Panc1 (cell line): Measurements from ENCODE around the gene SSBP3. TPM values are rescaled to one million over a fixed set of nuclear protein-coding genes. Genes with fewer than 3 reads are reported as not detected.

ENCODE experiments used
- ATAC-seq: fragments of 200-7000 bp; cut with Tn5 transposase; 2 replicates; pipeline ENCODE4 v1.9.1; 2020; ENCODE audit warnings: mild to moderate bottlenecking, moderate library complexity
- BruUV-seq: library from RNA; stranded (reverse); fragments of 400-500 nt; replicated peaks from 2 replicates; lab custom pipeline; 2021; lab: Mats Ljungman, UMichigan
- CTCF ChIA-PET: fragments of 300-600 bp; sonication (Branson Sonifier 250); formaldehyde crosslinking; loops from one replicate; lab custom pipeline; 2022; ENCODE audit warnings: antibody characterized with exemption; lab: Charles Lee
- POLR2A ChIA-PET: fragments of 300-600 bp; sonication (Branson Sonifier 250); formaldehyde crosslinking; loops from one replicate; lab custom pipeline; 2022; ENCODE audit warnings: antibody characterized with exemption; lab: Charles Lee
- DNase-seq: peaks from one replicate; pipeline ENCODE4 v3.0.0-alpha.2; 2010; ENCODE audit warnings: low read depth, low spot score
- H3K27ac ChIP-seq: 2 replicates; pipeline ENCODE4 v1.5.1; 2011; ENCODE audit warnings: mild to moderate bottlenecking, low read length, inconsistent platforms
- H3K27me3 ChIP-seq: fragments of 200-500 bp; sonication (Bioruptor generic); 2 replicates; pipeline ENCODE4 v1.6.0; 2014; ENCODE audit warnings: low read length, inconsistent platforms; ENCODE audit not compliant: control insufficient read depth, insufficient read depth
- H3K36me3 ChIP-seq: fragments of 200-500 bp; sonication (Bioruptor generic); 2 replicates; pipeline ENCODE4 v1.5.1; 2014; ENCODE audit warnings: inconsistent platforms, mild to moderate bottlenecking, low read length, moderate library complexity; ENCODE audit not compliant: control insufficient read depth, insufficient read depth
- H3K4me1 ChIP-seq: 2 replicates; pipeline ENCODE4 v1.5.1; 2011; ENCODE audit warnings: inconsistent platforms, mild to moderate bottlenecking, low read length, moderate library complexity; ENCODE audit not compliant: control insufficient read depth, insufficient read depth
- H3K4me3 ChIP-seq, 2 experiments: 2 replicates each; pipeline ENCODE4 v1.5.1; 2011 to 2012; ENCODE audit warnings: low read depth in 2 of 2, low read length in 2 of 2, mild to moderate bottlenecking in 2 of 2, inconsistent platforms in 1 of 2, moderate library complexity in 1 of 2
- H3K9me3 ChIP-seq: fragments of 200-500 bp; sonication (Bioruptor generic); 2 replicates; pipeline ENCODE4 v1.5.1; 2014; ENCODE audit warnings: low read depth, mild to moderate bottlenecking, inconsistent platforms, low read length, moderate library complexity; ENCODE audit not compliant: control insufficient read depth, insufficient read depth
- CTCF ChIP-seq: fragments of 450-650 bp; IDR thresholded peaks from 2 replicates; pipeline ENCODE4 v1.5.1; 2017; ENCODE audit warnings: mild to moderate bottlenecking
- POLR2AphosphoS5 ChIP-seq: IDR thresholded peaks from 2 replicates; pipeline ENCODE4 v1.6.1; 2012; ENCODE audit warnings: mild to moderate bottlenecking, low read depth, low read length, moderate library complexity
- REST ChIP-seq, 2 experiments: IDR thresholded peaks; 2 replicates each; pipeline ENCODE4 v1.6.1; 2011 to 2012; ENCODE audit warnings: low read depth in 2 of 2, control low read depth in 1 of 2, low read length in 1 of 2, mild to moderate bottlenecking in 1 of 2, moderate library complexity in 1 of 2; ENCODE audit not compliant: insufficient read depth in 1 of 2
- SIN3A ChIP-seq: IDR thresholded peaks from 2 replicates; pipeline ENCODE4 v1.6.1; 2012; ENCODE audit warnings: low read depth, mild to moderate bottlenecking, low read length, moderate library complexity, borderline replicate concordance; ENCODE audit not compliant: insufficient read depth
- TCF7L2 ChIP-seq: IDR thresholded peaks from 2 replicates; pipeline ENCODE4 v1.6.1; 2011; ENCODE audit warnings: mild to moderate bottlenecking, low read depth, low read length, inconsistent platforms
- in situ Hi-C: cut with HindIII; loops from 2 replicates; pipeline ENCODE4 v1.10.0; 2016; ENCODE audit warnings: low sequenced_read_pairs, low pct_unique_long_range_greater_than_20kb
- intact Hi-C: fragments of 100-400 bp; cut with micrococcal nuclease; formaldehyde crosslinking; loops from one replicate; pipeline ENCODE4 v1.10.0; 2022; ENCODE audit not compliant: unreplicated experiment
- total RNA-seq: library from RNA; stranded (reverse); gene quantifications from one replicate; pipeline ENCODE4 v1.2.1, GENCODE V29; 2021; ENCODE audit not compliant: unreplicated experiment

SSBP3 gene
- total RNA-seq, 1 experiment from 2014 or later, result 22.5 TPM

- no peaks in the 10 kb centered on the region for H3K27me3 ChIP-seq
- POLR2A ChIA-PET, result no interaction called here
- intact Hi-C loops, result no loop called here
- H3K4me3 ChIP-seq, result no peak overlapping the region
- TF ChIP-seq REST (IDR thresholded peaks at IDR 0.05; ENCODE audit: insufficient read depth in 1 of 2, low read depth in 2 of 2, low read length in 1 of 2) (no peak), TCF7L2 (no peak), CTCF (no peak), SIN3A (no peak), POLR2AphosphoS5 (no peak)
- in situ Hi-C loops, result no loop called here
- no peaks in the 10 kb centered on the region for H3K36me3 ChIP-seq
- DNase-seq, result no peak
- H3K9me3 ChIP-seq, result no peaks in the 10 kb centered on the region
- no peaks in the 10 kb centered on the region for H3K4me1 ChIP-seq
- ATAC-seq, result no peak
- CTCF ChIA-PET, result no interaction called here
- TSS peak; percentile 47 for BruUV-seq
- no peak overlapping the region for H3K27ac ChIP-seq
These were observed 125.5 kb downstream of the SSBP3 start for GRCh38 chr1:54280651-54281050.

GRCh38 chr1:54279457-54279856 is 126.7 kb downstream of the SSBP3 start:
- H3K27ac ChIP-seq, result no peak overlapping the region
- ChIA-PET CTCF (no interaction called here), POLR2A (no interaction called here)
- no peak for TF ChIP-seq SIN3A
- TF ChIP-seq POLR2AphosphoS5, result no peak
- no peak for TF ChIP-seq CTCF
- no peak for TF ChIP-seq TCF7L2
- TF ChIP-seq REST (IDR thresholded peaks at IDR 0.05; ENCODE audit: insufficient read depth in 1 of 2, low read depth in 2 of 2, low read length in 1 of 2), result no peak
- in situ Hi-C loops, result no loop called here
- DNase-seq, result no peak
- BruUV-seq, result no TSS peak
- H3K27me3 ChIP-seq, result no peaks in the 10 kb centered on the region
- intact Hi-C loops, result no loop called here
- H3K36me3 ChIP-seq, result no peaks in the 10 kb centered on the region
- H3K9me3 ChIP-seq, result no peaks in the 10 kb centered on the region
- no peak for ATAC-seq
- H3K4me3 ChIP-seq, result no peak overlapping the region
- no peaks in the 10 kb centered on the region for H3K4me1 ChIP-seq
